GM03348 (cell line): ENCODE results near the gene DPP4.

Experiments
- DNase-seq: peaks from one replicate; pipeline ENCODE4 v3.0.0; 2012; ENCODE audit warnings: low spot score

DPP4 gene

GRCh38 chr2:162017233-162017632 is 56.8 kb downstream of the DPP4 start:
- no peak for DNase-seq

GRCh38 chr2:162016080-162016479 is 57.9 kb downstream of the DPP4 start:
- DNase-seq: no peak

- no peak for DNase-seq
Observed at GRCh38 chr2:162014751-162015150, 59.3 kb downstream of the DPP4 start.

GRCh38 chr2:162013514-162014475 is 60.2 kb downstream of the DPP4 start:
- no peak for DNase-seq

- no peak for DNase-seq
Observed at GRCh38 chr2:162012565-162013058, 61.4 kb downstream of the DPP4 start.

- DNase-seq: no peak
Observed at GRCh38 chr2:162011706-162012564, 62.1 kb downstream of the DPP4 start.

- DNase-seq: no peak
Observed at GRCh38 chr2:162009543-162009942, 64.5 kb downstream of the DPP4 start.

GRCh38 chr2:162007447-162008040 is 66.5 kb downstream of the DPP4 start:
- DNase-seq: no peak

GRCh38 chr2:162006337-162006736 is 67.7 kb downstream of the DPP4 start:
- DNase-seq: peak; percentile 30

GRCh38 chr2:162004031-162004430 is 70.0 kb downstream of the DPP4 start:
- no peak for DNase-seq

- DNase-seq: no peak
Observed at GRCh38 chr2:162002623-162003235, 71.3 kb downstream of the DPP4 start.

- no peak for DNase-seq
Observed at GRCh38 chr2:162000431-162000830, 73.6 kb downstream of the DPP4 start.

GRCh38 chr2:161999321-161999720 is 74.7 kb downstream of the DPP4 start:
- DNase-seq: no peak

GRCh38 chr2:161998857-161999256 is 75.2 kb downstream of the DPP4 start:
- no peak for DNase-seq

- no peak for DNase-seq
Observed at GRCh38 chr2:161997916-161998471, 76.0 kb downstream of the DPP4 start.

- DNase-seq: no peak
Observed at GRCh38 chr2:161995553-161996016, 78.4 kb downstream of the DPP4 start.

GRCh38 chr2:161994761-161995520 is 79.1 kb downstream of the DPP4 start:
- no peak for DNase-seq

- no peak for DNase-seq
Observed at GRCh38 chr2:161992531-161992930, 81.5 kb downstream of the DPP4 start.

- DNase-seq: no peak
Observed at GRCh38 chr2:161991991-161992390, 82.0 kb downstream of the DPP4 start.

GRCh38 chr2:161990741-161991140 is 83.3 kb downstream of the DPP4 start:
- peak; percentile 85 for DNase-seq

GRCh38 chr2:161990036-161990435 is 84.0 kb downstream of the DPP4 start:
- DNase-seq: no peak
